Panc1 (cell line): ENCODE measurements around the gene SIGLEC9. TPM values are rescaled to one million over a fixed set of nuclear protein-coding genes. Genes with fewer than 3 reads are reported as not detected.

Source experiments
- ATAC-seq: fragments of 200-7000 bp; cut with Tn5 transposase; 2 replicates; pipeline ENCODE4 v1.9.1; 2020; ENCODE audit warnings: mild to moderate bottlenecking, moderate library complexity
- Bru-seq: library from RNA; stranded (reverse); fragments of 400-500 nt; gene quantifications from one replicate; lab custom pipeline; 2021; lab: Mats Ljungman, UMichigan
- BruChase-seq, 2 experiments: library from RNA; stranded (reverse); fragments of 400-500 nt; gene quantifications; one replicate each; lab custom pipeline; 2021; lab: Mats Ljungman, UMichigan
- BruUV-seq: library from RNA; stranded (reverse); fragments of 400-500 nt; replicated peaks from 2 replicates; lab custom pipeline; 2021; lab: Mats Ljungman, UMichigan
- CTCF ChIA-PET: fragments of 300-600 bp; sonication (Branson Sonifier 250); formaldehyde crosslinking; loops from one replicate; lab custom pipeline; 2022; ENCODE audit warnings: antibody characterized with exemption; lab: Charles Lee
- POLR2A ChIA-PET: fragments of 300-600 bp; sonication (Branson Sonifier 250); formaldehyde crosslinking; loops from one replicate; lab custom pipeline; 2022; ENCODE audit warnings: antibody characterized with exemption; lab: Charles Lee
- DNase-seq: peaks from one replicate; pipeline ENCODE4 v3.0.0-alpha.2; 2010; ENCODE audit warnings: low read depth, low spot score
- H3K27ac ChIP-seq: 2 replicates; pipeline ENCODE4 v1.5.1; 2011; ENCODE audit warnings: mild to moderate bottlenecking, low read length, inconsistent platforms
- H3K27me3 ChIP-seq: fragments of 200-500 bp; sonication (Bioruptor generic); 2 replicates; pipeline ENCODE4 v1.6.0; 2014; ENCODE audit warnings: low read length, inconsistent platforms; ENCODE audit not compliant: control insufficient read depth, insufficient read depth
- H3K36me3 ChIP-seq: fragments of 200-500 bp; sonication (Bioruptor generic); 2 replicates; pipeline ENCODE4 v1.5.1; 2014; ENCODE audit warnings: inconsistent platforms, mild to moderate bottlenecking, low read length, moderate library complexity; ENCODE audit not compliant: control insufficient read depth, insufficient read depth
- H3K4me1 ChIP-seq: 2 replicates; pipeline ENCODE4 v1.5.1; 2011; ENCODE audit warnings: inconsistent platforms, mild to moderate bottlenecking, low read length, moderate library complexity; ENCODE audit not compliant: control insufficient read depth, insufficient read depth
- H3K4me3 ChIP-seq, 2 experiments: 2 replicates each; pipeline ENCODE4 v1.5.1; 2011 to 2012; ENCODE audit warnings: low read depth in 2 of 2, low read length in 2 of 2, mild to moderate bottlenecking in 2 of 2, inconsistent platforms in 1 of 2, moderate library complexity in 1 of 2
- H3K9me3 ChIP-seq: fragments of 200-500 bp; sonication (Bioruptor generic); 2 replicates; pipeline ENCODE4 v1.5.1; 2014; ENCODE audit warnings: low read depth, mild to moderate bottlenecking, inconsistent platforms, low read length, moderate library complexity; ENCODE audit not compliant: control insufficient read depth, insufficient read depth
- CTCF ChIP-seq: fragments of 450-650 bp; IDR thresholded peaks from 2 replicates; pipeline ENCODE4 v1.5.1; 2017; ENCODE audit warnings: mild to moderate bottlenecking
- POLR2AphosphoS5 ChIP-seq: IDR thresholded peaks from 2 replicates; pipeline ENCODE4 v1.6.1; 2012; ENCODE audit warnings: mild to moderate bottlenecking, low read depth, low read length, moderate library complexity
- REST ChIP-seq, 2 experiments: IDR thresholded peaks; 2 replicates each; pipeline ENCODE4 v1.6.1; 2011 to 2012; ENCODE audit warnings: low read depth in 2 of 2, control low read depth in 1 of 2, low read length in 1 of 2, mild to moderate bottlenecking in 1 of 2, moderate library complexity in 1 of 2; ENCODE audit not compliant: insufficient read depth in 1 of 2
- SIN3A ChIP-seq: IDR thresholded peaks from 2 replicates; pipeline ENCODE4 v1.6.1; 2012; ENCODE audit warnings: low read depth, mild to moderate bottlenecking, low read length, moderate library complexity, borderline replicate concordance; ENCODE audit not compliant: insufficient read depth
- TCF7L2 ChIP-seq: IDR thresholded peaks from 2 replicates; pipeline ENCODE4 v1.6.1; 2011; ENCODE audit warnings: mild to moderate bottlenecking, low read depth, low read length, inconsistent platforms
- in situ Hi-C: cut with HindIII; loops from 2 replicates; pipeline ENCODE4 v1.10.0; 2016; ENCODE audit warnings: low sequenced_read_pairs, low pct_unique_long_range_greater_than_20kb
- intact Hi-C: fragments of 100-400 bp; cut with micrococcal nuclease; formaldehyde crosslinking; loops from one replicate; pipeline ENCODE4 v1.10.0; 2022; ENCODE audit not compliant: unreplicated experiment
- long read RNA-seq: library from polyadenylated mRNA; unstranded; transcript quantifications from one replicate; pipeline ENCODE4 v2.0.0, GENCODE V29; 2021; ENCODE audit not compliant: unreplicated experiment
- polyA plus RNA-seq: library from polyadenylated mRNA; unstranded; fragments of >200 nt; gene quantifications from one replicate; pipeline ENCODE4 v1.2.1, GENCODE V29; 2012; ENCODE audit warnings: missing spikeins; ENCODE audit not compliant: insufficient read length
- total RNA-seq: library from RNA; stranded (reverse); gene quantifications from one replicate; pipeline ENCODE4 v1.2.1, GENCODE V29; 2021; ENCODE audit not compliant: unreplicated experiment

The SIGLEC9 gene
- total RNA-seq, result not detected
- not detected for polyA plus RNA-seq
- Bru-seq, nascent RNA, result not detected
- not detected for BruChase-seq, experiment 1, labeled RNA remaining after a 2-hour chase
- not detected for BruChase-seq, experiment 2, labeled RNA remaining after a 6-hour chase
- long read RNA-seq, result 0 reads

GRCh38 chr19:51124729-51125128, at the start of gene SIGLEC9:
Gene SIGLEC9, plus strand, starts transcription at chr19:51124906. Its CDS starts 69 bp downstream, at chr19:51124975.
- Histone ChIP-seq H3K4me3 (no peak within 1 kb of the TSS), H3K36me3 (no peaks in the 10 kb centered on the region), H3K27me3 (no peaks in the 10 kb centered on the region), H3K4me1 (no peaks in the 10 kb centered on the region), H3K27ac (no peak within 1 kb of the TSS), H3K9me3 (no peaks in the 10 kb centered on the region)
- POLR2A ChIA-PET, result no interaction called here
- in situ Hi-C loops (no loop called here), intact Hi-C loops (no loop called here)
- BruUV-seq, result no TSS peak
- ATAC-seq, result no peak
- no peak for DNase-seq
- TF ChIP-seq TCF7L2 (no peak), SIN3A (no peak), REST (IDR thresholded peaks at IDR 0.05; ENCODE audit: insufficient read depth in 1 of 2, low read depth in 2 of 2, low read length in 1 of 2) (no peak)
- CTCF ChIA-PET, result no interaction called here

- no peaks in the 10 kb centered on the region for H3K27me3 ChIP-seq
- DNase-seq (no peak), ATAC-seq (no peak)
- 0 out of 2 replicates have a peak, but pooled peaks cover 4% of the 10 kb centered on the region for H3K9me3 ChIP-seq
- H3K4me1 ChIP-seq, result no peaks in the 10 kb centered on the region
- H3K4me3 ChIP-seq, result no peak overlapping the region
- intact Hi-C loops (no loop called here), in situ Hi-C loops (no loop called here)
- H3K36me3 ChIP-seq, result no peaks in the 10 kb centered on the region
- POLR2A ChIA-PET, result no interaction called here
- BruUV-seq, result no TSS peak
- H3K27ac ChIP-seq, result no peak overlapping the region
- TF ChIP-seq CTCF (no peak), POLR2AphosphoS5 (no peak), SIN3A (no peak)
- CTCF ChIA-PET, result no interaction called here
Measured at GRCh38 chr19:51075998-51076397, 48.7 kb upstream of the SIGLEC9 start.

- in situ Hi-C loops, result no loop called here
- BruUV-seq, result no TSS peak
Measured at GRCh38 chr19:51076631-51077213, 48.0 kb upstream of the SIGLEC9 start.

More at GRCh38 chr19:51076631-51077213, 48.0 kb upstream of the SIGLEC9 start:
- ATAC-seq, result no peak
- no peak for TF ChIP-seq SIN3A
- no peak for TF ChIP-seq REST (IDR thresholded peaks at IDR 0.05; ENCODE audit: insufficient read depth in 1 of 2, low read depth in 2 of 2, low read length in 1 of 2)
- no peak for TF ChIP-seq CTCF
- TF ChIP-seq POLR2AphosphoS5, result no peak
- TF ChIP-seq TCF7L2, result no peak
- Histone ChIP-seq H3K4me1 (no peaks in the 10 kb centered on the region), H3K4me3 (no peak overlapping the region), H3K9me3 (0 out of 2 replicates have a peak, but pooled peaks cover 4% of the 10 kb centered on the region), H3K36me3 (no peaks in the 10 kb centered on the region), H3K27ac (no peak overlapping the region), H3K27me3 (no peaks in the 10 kb centered on the region)
- CTCF ChIA-PET, result no interaction called here
- POLR2A ChIA-PET, result no interaction called here
- intact Hi-C loops, result no loop called here
- no peak for DNase-seq
